GM19193 (cell line): ENCODE measurements around the gene SH3BP4.

Source experiments
- POLR2A ChIP-seq: IDR thresholded peaks from 4 replicates; pipeline ENCODE4 v1.6.1; 2011; ENCODE audit not compliant: insufficient read depth, insufficient read length; ENCODE audit errors: extremely low read depth

SH3BP4 gene

DNA sequence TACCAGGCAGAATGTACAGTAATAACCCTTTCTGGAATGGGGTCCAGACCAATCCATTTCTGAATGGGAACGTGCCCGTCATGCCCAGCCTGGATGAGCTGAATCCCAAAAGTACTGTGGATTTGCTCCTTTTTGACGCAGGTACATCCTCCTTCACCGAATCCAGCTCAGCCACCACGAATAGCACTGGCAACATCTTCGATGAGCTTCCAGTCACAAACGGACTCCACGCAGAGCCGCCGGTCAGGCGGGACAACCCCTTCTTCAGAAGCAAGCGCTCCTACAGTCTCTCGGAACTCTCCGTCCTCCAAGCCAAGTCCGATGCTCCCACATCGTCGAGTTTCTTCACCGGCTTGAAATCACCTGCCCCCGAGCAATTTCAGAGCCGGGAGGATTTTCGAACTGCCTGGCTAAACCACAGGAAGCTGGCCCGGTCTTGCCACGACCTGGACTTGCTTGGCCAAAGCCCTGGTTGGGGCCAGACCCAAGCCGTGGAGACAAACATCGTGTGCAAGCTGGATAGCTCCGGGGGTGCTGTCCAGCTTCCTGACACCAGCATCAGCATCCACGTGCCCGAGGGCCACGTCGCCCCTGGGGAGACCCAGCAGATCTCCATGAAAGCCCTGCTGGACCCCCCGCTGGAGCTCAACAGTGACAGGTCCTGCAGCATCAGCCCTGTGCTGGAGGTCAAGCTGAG lies 89.6 kb downstream of the SH3BP4 start:
- no peak for TF ChIP-seq POLR2A

DNA sequence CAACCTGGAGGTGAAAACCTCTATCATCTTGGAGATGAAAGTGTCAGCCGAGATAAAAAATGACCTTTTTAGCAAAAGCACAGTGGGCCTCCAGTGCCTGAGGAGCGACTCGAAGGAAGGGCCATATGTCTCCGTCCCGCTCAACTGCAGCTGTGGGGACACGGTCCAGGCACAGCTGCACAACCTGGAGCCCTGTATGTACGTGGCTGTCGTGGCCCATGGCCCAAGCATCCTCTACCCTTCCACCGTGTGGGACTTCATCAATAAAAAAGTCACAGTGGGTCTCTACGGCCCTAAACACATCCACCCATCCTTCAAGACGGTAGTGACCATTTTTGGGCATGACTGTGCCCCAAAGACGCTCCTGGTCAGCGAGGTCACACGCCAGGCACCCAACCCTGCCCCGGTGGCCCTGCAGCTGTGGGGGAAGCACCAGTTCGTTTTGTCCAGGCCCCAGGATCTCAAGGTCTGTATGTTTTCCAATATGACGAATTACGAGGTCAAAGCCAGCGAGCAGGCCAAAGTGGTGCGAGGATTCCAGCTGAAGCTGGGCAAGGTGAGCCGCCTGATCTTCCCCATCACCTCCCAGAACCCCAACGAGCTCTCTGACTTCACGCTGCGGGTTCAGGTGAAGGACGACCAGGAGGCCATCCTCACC lies 90.2 kb downstream of the SH3BP4 start:
- no peak for TF ChIP-seq POLR2A

DNA sequence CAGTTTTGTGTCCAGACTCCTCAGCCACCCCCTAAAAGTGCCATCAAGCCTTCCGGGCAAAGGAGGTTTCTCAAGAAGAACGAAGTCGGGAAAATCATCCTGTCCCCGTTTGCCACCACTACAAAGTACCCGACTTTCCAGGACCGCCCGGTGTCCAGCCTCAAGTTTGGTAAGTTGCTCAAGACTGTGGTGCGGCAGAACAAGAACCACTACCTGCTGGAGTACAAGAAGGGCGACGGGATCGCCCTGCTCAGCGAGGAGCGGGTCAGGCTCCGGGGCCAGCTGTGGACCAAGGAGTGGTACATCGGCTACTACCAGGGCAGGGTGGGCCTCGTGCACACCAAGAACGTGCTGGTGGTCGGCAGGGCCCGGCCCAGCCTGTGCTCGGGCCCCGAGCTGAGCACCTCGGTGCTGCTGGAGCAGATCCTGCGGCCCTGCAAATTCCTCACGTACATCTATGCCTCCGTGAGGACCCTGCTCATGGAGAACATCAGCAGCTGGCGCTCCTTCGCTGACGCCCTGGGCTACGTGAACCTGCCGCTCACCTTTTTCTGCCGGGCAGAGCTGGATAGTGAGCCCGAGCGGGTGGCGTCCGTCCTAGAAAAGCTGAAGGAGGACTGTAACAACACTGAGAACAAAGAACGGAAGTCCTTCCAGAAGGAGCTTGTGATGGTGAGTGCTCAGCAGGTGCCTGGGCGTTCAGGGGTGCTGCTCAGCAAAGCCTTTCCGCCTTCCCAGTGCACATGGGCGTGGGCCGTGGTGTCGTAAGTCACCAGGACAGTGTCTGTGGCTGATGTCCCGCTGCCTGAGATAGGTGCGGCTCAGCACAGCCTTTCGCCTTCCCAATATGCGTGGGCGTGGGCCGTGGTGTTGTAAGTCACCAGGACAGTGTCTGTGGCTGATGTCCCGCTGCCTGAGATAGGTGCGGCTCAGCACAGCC lies 91.0 kb downstream of the SH3BP4 start:
- no peak for TF ChIP-seq POLR2A

DNA sequence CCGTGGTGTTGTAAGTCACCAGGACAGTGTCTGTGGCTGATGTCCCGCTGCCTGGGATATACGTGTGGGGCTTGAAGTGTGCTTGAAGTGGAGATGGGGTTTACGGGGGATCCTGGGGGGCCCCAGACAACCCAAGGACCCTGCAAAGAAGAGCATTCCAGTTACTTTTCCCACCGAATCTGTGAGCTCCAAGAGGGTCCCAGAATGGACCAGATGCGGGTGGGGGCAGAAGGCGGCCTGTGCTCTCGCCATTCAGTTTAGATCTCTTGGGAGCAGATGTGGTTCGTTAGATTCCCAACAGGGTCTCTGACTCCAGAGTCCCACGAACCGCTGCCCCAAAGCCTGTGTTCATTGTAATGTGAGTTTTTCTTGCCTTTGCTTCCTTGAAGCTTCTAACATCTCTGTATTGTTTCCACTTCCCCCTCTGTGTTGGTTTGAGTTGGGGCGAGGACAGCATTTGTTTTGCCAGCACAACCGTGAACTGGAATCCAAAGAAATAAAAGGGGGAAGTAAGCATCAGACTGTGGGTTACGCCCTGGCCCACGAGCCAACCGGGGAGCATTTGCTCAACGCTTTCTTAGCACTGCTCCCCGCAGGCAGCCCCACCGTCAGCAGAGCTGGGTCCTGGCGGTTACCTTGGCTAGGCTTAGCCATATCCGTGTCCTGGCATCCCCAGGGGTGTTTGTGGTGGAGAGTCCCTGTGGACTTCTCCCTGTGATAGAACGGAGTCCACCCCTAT lies 92.1 kb downstream of the SH3BP4 start:
- no peak for TF ChIP-seq POLR2A

DNA sequence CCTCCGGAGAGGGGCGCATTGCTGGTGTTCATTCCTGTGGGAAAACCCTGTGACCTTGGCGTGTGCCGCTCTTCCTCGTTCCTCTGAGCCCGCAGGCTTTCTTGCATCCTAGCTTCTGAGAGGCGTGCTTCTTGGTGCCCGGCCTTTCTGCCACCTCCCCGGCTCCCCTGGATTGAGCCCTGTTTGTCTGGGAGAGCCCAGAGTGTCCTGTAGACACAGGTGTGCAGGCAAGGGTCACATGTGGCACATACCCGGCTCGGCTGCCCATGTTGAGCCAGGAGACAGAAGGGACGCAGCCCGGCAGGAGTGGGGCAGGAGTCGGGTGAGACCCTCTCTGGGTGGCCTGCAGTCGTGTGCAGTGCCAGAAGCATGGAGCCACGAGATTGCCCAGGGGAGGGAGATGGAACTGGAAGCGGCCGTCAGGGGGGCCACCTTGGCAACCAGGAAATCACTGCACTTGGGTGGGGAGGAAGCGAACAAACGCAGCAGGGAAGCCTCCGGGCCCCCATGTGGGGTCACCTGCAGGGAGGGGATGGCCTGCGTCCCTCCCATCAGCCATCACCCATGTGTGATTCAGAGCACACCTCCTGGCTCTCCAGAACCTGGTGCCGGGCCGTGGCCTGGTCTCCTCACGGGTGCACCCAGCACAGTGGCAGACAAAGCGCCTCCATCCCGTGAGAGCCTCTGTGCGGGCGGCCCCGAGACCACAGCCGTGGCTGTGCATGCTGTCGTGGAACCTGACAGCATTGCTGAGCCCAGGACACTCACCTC lies 92.9 kb downstream of the SH3BP4 start:
- TF ChIP-seq POLR2A, result no peak

DNA sequence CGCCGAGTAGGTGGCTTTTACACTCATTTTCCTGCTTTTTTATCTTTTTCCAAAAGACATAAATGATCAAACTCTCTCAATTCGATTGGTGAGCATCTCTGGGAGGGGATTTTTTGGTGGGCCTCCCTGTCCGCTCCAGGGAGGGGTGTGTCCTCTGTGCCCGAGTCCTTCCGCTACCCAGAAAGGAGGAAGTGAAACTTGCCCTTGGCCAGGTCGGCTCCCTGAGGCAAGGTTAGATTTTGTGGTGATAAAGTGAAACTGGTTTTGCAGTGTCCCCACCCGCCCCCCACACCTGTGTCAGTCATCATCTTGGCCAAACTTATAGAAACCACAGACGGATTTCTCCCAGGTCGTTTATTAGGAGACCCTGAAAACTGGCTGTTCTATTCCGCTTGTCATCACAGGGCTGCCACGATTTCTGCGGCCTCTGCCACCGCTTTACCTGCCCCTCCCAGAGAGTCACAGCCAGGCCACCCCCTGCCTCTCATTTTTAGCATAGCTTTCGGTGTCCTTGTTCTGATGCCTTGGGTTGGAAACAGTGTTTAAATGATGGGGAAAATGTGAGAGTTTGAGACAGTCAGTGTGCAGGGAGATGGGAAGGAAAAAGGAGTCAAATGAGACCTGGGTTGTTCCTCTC lies 93.6 kb downstream of the SH3BP4 start:
- TF ChIP-seq POLR2A, result no peak

DNA sequence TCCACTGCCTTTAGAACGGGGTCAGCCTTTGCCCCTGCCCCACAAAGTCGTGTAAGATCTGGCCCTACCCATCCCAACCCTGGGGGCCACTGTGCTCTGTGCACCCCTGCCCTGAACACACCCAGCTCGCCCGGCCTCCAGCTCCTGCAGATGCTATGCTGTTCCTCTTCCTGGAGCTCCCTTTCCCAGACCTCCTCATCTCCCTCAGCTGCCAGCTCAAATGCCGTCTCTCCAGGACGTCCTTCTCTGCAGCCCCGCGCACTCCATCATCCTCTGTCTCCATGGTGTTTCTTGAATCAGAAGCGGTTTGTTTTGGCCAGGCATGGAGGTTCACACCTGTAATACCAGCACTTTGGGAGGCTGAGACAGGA lies 94.1 kb downstream of the SH3BP4 start:
- no peak for TF ChIP-seq POLR2A

DNA sequence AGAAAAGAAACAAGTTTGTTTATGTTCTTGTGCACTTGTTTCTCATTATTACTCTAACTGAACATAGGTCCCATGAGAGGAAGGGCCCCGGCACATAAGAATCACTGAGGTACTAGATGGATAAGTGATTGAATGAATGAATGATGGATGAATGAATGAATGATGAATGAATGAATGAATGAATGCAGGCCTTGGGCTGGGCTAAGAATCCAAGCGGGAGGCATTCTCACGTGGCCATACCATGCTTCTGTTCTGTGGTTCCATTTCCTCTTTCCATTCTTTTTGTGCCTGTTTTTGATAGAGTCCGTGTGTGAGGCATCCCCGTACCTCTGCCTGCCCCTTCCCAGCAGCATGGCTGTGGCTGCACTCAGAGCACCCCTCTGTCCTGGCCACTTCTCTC lies 94.8 kb downstream of the SH3BP4 start:
- TF ChIP-seq POLR2A, result no peak

DNA sequence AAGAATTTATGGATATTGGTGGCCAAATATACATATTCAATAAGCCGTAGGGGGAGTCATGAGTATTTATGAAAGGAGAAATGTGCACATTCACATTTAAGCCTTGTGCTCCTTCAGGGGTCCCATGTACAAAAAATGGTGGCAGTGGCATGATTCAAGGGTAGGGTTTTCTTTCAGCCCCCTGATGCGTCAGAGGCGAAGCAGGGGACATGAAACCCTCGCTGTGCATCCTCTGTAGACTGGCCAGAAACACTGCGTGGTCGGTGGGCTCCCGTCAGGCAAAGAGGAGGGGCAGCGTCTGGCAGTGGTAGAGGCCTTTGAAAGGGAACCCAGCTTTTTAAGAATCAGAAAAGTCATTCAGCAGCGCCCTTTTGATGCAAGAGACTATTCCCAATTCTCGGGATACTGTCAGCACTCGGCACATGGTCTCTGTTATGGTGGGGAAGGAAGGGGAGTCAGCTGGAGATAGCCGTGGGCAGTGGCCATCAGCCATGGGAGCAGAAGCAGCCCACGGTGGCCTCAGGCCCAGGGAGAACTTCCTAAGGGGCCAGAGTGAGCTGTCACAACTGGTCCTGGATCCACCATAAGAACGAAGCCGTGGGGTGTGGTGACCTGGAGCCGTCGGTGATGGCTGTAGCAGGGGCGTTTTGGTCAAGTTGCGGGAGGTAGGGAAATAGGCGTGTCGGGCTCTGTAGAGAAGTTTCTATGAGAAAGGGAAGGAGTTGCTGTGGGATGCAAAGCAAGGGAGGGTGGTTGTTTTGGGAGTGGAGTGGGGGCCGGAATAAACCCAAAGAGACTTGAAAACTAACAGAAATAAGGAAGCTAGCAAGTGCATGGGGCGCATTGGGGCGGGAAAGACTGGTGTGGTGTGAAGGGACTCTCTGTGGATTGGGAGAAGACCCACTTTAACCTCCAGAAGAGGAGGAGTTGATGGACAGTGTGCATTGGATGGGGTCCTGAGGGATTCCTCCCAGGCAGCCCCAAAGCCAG lies 95.6 kb downstream of the SH3BP4 start:
- TF ChIP-seq POLR2A, result no peak

DNA sequence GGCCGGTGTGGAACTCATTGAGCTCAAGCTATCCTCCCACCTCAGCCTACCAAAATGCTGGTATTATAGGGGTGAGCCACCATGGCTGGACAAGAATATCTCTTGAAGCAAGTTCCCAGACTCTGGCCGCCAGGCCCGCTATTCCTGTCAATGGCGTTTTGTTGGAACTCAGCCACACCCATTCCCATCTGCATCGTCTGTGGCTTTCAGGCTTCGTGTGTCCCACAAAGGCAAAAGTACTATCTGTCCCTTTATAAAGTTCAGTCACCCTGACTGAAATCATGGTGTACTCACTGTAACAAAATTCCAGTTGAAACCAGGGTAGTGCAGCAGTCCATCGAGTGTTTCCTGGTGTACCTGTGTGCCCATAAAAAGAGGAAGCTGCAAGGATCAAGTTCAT lies 96.7 kb downstream of the SH3BP4 start:
- TF ChIP-seq POLR2A, result no peak

DNA sequence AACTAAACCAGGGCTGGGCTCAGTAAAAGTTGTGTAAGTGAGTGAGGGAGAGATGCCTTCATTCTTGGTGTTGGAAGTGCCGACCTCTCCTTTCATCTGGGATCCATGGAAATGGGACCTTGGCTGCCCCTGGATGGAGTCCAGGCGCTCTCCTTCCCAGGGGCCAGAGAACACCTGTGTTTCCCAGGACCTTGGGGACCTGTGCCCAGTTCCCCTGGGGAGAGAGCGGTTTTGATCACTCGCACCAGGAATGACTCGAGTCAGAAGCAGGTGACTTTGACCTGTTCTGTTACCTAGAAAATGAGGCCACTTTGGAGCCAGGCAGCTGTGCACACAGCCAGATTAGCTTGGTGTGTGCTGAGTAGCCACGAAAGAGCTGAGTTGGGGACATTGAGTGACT lies 97.3 kb downstream of the SH3BP4 start:
- TF ChIP-seq POLR2A, result no peak

DNA sequence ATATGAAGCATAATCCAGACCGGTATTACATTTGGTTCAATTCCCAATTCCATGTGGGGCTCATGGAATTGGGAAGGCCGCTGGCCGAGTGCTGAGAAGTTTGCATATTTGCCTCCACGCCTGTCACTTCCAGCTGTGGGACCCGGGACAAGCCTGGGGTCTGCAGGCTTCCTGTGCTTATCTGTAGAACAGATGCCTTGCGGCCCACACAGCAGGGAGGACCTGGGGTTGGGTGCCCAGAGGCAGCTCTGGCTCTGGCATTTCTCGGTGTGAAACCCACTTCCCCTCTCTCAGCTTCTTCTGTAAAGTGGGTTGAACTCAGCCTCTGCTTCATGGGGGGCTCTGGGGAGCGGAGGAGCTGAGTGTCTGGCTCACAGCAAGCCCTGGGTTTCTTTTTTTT lies 97.9 kb downstream of the SH3BP4 start:
- TF ChIP-seq POLR2A, result no peak

DNA sequence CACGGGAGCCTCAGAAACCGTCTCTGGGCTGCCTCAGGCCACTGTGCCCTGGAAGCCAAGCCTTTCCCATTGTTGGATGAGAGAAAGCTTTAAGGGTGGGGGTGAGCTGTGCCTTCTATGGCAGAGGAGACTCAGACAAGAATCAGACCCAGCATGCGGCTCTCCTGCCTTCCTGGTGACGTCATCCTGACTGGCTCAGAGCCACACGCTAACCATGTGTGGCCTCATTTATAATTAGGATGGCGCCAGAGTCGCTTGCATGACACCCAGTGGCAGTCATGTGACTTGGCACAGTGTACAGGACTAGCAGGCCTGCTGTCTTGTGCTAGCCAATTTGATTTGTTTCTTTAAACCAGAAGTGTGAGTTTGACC lies 99.1 kb downstream of the SH3BP4 start:
- no peak for TF ChIP-seq POLR2A
